Measurements from ENCODE around the gene BATF.

DNA sequence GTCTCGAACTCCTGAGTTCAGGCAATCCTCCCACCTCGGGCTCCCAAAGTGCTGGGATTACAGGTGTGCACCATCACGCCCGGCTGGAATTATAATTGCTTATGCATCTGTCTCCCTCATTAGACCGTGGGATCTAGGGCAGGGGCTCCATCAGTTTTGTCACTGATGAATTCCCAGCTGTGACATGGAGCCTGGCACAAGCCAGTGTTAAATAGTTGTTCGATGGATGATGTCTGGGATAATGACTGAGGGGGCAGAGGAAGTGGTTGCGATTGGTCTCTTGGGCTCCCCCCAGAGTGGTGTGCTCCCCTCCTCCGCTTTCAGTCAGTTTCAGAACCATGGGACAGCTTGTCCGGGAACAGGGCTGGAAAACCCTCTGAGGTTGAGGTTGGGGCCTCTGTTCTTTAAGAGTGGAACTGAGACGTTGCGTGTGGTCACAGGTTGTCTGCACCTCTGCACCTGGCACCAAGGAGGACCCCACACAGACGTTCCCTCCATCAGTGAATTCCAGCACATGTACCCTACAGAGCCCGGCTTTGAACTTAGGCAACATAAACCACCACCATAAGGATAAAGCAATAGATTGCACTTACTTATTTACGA lies 30.8 kb upstream of the BATF start:
- TF ChIP-seq, protein P1, sequence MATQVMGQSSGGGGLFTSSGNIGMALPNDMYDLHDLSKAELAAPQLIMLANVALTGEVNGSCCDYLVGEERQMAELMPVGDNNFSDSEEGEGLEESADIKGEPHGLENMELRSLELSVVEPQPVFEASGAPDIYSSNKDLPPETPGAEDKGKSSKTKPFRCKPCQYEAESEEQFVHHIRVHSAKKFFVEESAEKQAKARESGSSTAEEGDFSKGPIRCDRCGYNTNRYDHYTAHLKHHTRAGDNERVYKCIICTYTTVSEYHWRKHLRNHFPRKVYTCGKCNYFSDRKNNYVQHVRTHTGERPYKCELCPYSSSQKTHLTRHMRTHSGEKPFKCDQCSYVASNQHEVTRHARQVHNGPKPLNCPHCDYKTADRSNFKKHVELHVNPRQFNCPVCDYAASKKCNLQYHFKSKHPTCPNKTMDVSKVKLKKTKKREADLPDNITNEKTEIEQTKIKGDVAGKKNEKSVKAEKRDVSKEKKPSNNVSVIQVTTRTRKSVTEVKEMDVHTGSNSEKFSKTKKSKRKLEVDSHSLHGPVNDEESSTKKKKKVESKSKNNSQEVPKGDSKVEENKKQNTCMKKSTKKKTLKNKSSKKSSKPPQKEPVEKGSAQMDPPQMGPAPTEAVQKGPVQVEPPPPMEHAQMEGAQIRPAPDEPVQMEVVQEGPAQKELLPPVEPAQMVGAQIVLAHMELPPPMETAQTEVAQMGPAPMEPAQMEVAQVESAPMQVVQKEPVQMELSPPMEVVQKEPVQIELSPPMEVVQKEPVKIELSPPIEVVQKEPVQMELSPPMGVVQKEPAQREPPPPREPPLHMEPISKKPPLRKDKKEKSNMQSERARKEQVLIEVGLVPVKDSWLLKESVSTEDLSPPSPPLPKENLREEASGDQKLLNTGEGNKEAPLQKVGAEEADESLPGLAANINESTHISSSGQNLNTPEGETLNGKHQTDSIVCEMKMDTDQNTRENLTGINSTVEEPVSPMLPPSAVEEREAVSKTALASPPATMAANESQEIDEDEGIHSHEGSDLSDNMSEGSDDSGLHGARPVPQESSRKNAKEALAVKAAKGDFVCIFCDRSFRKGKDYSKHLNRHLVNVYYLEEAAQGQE (IDR thresholded peaks at IDR 0.05; ENCODE audit: low read depth): no peak
- no peak for TF ChIP-seq TEAD4 (IDR thresholded peaks at IDR 0.05)
- TF ChIP-seq EP300 (IDR thresholded peaks at IDR 0.05; ENCODE audit: borderline replicate concordance): no peak
- no peak for TF ChIP-seq CREB1 (IDR thresholded peaks at IDR 0.05; ENCODE audit: low read depth)
- TF ChIP-seq FOXM1 (IDR thresholded peaks at IDR 0.05; ENCODE audit: borderline replicate concordance, low read depth): no peak
- TF ChIP-seq TAF1 (IDR thresholded peaks at IDR 0.05; ENCODE audit: low read depth): no peak
- TF ChIP-seq RAD21 (IDR thresholded peaks at IDR 0.05; ENCODE audit: low read depth): no peak

All from Ishikawa (cell line).